Neural cell (in vitro differentiated cells): ENCODE measurements around the gene DNM2.

ENCODE experiments used
- EZH2 ChIP-seq: fragments of 200-600, 300-800 bp; shearing (Covaris generic), sonication (generic); IDR thresholded peaks from 2 replicates; pipeline ENCODE4 v1.6.1; 2014; ENCODE audit warnings: antibody characterized with exemption, low read length, borderline replicate concordance, mild to moderate bottlenecking; ENCODE audit not compliant: insufficient read depth, poor library complexity, severe bottlenecking
- POLR2AphosphoS5 ChIP-seq: IDR thresholded peaks from 2 replicates; pipeline ENCODE4 v1.6.1; 2012
- RAD21 ChIP-seq: fragments of 450-650 bp; conservative IDR thresholded peaks from 2 replicates; pipeline ENCODE4 v1.6.1; 2014; ENCODE audit warnings: antibody characterized with exemption, mild to moderate bottlenecking, moderate library complexity
- TAF1 ChIP-seq: IDR thresholded peaks from 2 replicates; pipeline ENCODE4 v1.6.1; 2012; ENCODE audit warnings: low read depth
- TF ChIP-seq, protein P1 (sequence below): fragments of 450-650 bp; IDR thresholded peaks from 2 replicates; pipeline ENCODE4 v1.5.1; 2014; ENCODE audit warnings: antibody characterized with exemption, mild to moderate bottlenecking, moderate library complexity; ENCODE audit not compliant: poor library complexity, severe bottlenecking

GRCh38 chr19:10725415-10725814 is 7.5 kb downstream of the DNM2 start:
- TF ChIP-seq, protein P1, sequence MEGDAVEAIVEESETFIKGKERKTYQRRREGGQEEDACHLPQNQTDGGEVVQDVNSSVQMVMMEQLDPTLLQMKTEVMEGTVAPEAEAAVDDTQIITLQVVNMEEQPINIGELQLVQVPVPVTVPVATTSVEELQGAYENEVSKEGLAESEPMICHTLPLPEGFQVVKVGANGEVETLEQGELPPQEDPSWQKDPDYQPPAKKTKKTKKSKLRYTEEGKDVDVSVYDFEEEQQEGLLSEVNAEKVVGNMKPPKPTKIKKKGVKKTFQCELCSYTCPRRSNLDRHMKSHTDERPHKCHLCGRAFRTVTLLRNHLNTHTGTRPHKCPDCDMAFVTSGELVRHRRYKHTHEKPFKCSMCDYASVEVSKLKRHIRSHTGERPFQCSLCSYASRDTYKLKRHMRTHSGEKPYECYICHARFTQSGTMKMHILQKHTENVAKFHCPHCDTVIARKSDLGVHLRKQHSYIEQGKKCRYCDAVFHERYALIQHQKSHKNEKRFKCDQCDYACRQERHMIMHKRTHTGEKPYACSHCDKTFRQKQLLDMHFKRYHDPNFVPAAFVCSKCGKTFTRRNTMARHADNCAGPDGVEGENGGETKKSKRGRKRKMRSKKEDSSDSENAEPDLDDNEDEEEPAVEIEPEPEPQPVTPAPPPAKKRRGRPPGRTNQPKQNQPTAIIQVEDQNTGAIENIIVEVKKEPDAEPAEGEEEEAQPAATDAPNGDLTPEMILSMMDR, result no peak
- TF ChIP-seq EZH2, result no peak
- TF ChIP-seq TAF1, result no peak
- no peak for TF ChIP-seq POLR2AphosphoS5
- TF ChIP-seq RAD21, result no peak
